ENCODE data around the gene STOX2. TPM values are rescaled to one million over a fixed set of nuclear protein-coding genes. Genes with fewer than 3 reads are reported as not detected.

Gene STOX2
- total RNA-seq, 1 experiment from 2014 or later: not detected

DNA sequence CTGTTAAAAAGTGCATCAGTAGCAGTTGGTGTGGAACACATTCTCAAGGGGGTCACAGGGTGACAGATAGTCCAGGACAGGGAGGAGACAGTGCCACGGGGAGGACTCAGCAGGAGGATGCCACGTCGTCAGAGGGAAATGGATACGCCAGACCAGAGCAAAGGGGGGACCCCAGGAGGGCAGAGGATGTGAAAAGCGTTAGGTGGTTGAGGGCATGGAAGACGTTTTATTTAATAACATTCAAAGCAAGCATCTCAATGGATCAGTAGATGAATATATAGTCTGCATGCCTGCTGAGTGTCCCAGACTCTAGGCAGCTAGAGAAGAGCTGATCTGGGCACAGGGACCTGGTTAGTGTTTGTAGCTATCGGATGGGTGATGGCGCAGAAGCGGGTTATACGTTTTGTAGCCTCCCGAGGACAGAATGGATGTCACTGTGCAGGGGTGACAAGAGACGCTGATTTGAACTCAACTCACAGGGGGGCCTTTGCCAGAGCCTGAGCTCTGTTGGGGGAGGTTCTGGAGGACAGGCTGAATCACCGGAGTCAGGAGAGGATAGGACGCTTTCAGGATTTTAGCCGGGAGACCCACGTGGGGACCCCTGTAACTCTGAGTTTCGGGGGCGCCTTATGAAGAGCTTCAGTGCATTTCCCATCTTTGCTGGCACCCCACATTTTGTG, 81.3 kb downstream of the STOX2 start:
- DNase-seq (ENCODE audit: low read depth): no peak

DNA sequence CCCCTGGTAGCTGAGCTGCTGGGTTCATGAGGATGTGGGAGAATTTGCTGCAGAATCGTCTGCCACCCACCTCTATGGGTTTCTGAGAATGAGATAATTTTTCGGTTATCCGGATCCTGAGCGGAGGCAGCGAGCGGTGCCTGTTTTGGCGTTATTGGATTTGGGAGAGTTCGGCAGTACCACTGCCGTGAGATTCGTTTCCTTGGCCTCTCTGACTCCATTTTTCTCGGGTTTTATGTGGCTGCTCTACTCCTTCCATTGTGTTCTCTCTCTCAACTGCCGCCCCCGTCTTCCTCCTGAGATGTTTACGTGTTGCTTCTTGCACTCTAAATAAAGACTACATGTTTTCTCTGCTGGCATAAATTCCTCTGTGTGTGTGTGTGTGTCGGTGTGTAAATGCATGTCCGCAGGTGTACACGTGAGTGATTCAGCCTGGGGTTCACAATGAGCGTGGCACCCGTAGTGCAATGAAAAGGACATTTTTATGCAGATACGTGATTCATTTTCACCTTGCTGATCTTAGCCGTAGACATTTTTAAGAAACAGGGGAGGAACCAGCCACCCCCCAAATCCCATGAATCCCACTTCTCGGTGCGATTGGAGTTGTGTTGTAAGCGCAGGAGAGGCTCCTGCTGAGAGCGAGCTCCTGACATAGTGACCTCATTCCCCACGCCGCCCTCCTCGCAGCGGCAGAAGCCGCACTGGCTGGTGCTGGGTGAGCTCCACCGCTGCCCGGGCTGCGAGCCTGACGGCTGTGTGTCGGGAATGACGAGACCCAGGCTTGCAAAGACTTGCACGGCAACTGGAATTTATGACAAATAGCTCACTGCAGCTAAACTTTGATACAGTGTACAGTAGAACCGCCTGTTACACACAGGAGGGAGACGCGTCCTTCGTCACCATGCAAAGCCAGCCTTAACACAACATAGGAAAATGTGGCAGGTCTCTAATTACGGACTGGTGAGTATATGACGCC, 82.2 kb downstream of the STOX2 start:
- peak; percentile 41 for DNase-seq (ENCODE audit: low read depth)

- DNase-seq (ENCODE audit: low read depth): peak; percentile 77
Measured at GRCh38 chr4:183987987-183988392, 82.9 kb downstream of the STOX2 start.

- no peak for DNase-seq (ENCODE audit: low read depth)
Measured at GRCh38 chr4:183988874-183989273, 83.8 kb downstream of the STOX2 start.

GRCh38 chr4:183989461-183989860, 84.4 kb downstream of the STOX2 start:
- DNase-seq (ENCODE audit: low read depth): no peak

DNA sequence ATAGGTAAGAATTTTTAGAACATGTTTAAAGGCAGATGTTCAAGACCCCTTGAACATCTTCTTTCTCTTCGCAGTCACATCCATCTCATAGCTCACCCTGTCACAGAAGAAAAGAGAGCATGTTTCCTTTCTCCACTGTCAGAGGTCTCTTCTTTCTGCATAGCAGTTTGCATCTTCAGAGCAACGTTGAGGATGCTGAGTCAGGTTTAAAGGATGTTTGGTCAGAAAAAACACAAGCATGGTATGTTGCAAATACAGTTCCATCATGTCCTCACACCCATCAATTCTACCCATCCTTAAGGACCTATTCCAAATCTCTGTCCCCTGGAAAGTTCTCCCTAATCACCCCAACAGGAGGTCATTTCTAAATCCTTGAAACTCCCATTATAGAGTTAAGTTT, 84.8 kb downstream of the STOX2 start:
- DNase-seq (ENCODE audit: low read depth): no peak

GRCh38 chr4:183993676-183994075, 88.6 kb downstream of the STOX2 start:
- no peak for DNase-seq (ENCODE audit: low read depth)

- no peak for DNase-seq (ENCODE audit: low read depth)
Measured at GRCh38 chr4:183995570-183995969, 90.5 kb downstream of the STOX2 start.

- DNase-seq (ENCODE audit: low read depth): no peak
Measured at GRCh38 chr4:183996868-183997267, 91.8 kb downstream of the STOX2 start.

DNA sequence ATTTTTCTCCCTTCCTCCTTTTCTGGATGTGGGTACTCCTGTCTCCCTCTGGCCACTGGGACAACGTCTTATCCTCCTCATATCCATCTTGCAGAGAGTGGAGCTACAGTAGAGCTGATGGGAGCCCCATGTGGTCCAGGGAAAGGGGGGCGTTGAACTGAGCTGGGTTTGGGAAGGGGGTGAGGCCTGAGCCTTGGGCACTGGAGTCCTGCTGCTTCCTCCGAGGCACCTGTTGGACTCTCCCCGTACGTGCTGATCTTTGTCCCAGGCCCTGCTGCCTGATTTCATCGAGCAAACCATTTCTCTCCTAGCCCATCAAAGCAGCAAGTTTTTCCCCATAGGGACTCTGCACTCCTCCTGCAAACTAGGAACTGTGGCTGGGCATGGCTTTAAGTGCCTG, 94.3 kb downstream of the STOX2 start:
- no peak for DNase-seq (ENCODE audit: low read depth)

GRCh38 chr4:184000457-184001396, 95.6 kb downstream of the STOX2 start:
- no peak for DNase-seq (ENCODE audit: low read depth)

- DNase-seq (ENCODE audit: low read depth): no peak
Measured at GRCh38 chr4:184003433-184003832, 98.3 kb downstream of the STOX2 start.

GRCh38 chr4:184007891-184008290, 102.8 kb downstream of the STOX2 start:
- peak; percentile 28 for DNase-seq (ENCODE audit: low read depth)

DNA sequence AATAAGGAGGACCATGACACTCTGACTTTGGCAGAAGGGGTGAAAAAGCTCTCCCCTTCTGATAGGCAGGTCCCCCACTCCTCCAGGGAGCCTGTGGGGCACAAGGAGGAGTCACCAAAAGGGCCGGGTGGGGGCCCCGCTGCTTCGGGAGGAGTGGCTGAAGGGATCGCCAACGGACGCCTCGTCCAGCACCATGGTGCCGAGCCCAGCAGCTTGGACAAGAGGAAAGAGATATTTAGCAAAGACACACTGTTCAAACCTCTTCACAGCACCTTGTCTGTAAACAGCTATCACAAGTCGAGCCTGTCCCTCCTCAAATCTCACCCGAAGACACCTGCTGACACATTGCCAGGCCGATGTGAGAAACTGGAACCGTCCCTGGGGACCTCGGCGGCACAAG, 105.6 kb downstream of the STOX2 start:
- DNase-seq (ENCODE audit: low read depth): no peak

GRCh38 chr4:184011826-184012380, 106.8 kb downstream of the STOX2 start:
- DNase-seq (ENCODE audit: low read depth): no peak

- no peak for DNase-seq (ENCODE audit: low read depth)
Measured at GRCh38 chr4:184012937-184013336, 107.8 kb downstream of the STOX2 start.

- DNase-seq (ENCODE audit: low read depth): no peak
Measured at GRCh38 chr4:184014301-184014700, 109.2 kb downstream of the STOX2 start.

DNA sequence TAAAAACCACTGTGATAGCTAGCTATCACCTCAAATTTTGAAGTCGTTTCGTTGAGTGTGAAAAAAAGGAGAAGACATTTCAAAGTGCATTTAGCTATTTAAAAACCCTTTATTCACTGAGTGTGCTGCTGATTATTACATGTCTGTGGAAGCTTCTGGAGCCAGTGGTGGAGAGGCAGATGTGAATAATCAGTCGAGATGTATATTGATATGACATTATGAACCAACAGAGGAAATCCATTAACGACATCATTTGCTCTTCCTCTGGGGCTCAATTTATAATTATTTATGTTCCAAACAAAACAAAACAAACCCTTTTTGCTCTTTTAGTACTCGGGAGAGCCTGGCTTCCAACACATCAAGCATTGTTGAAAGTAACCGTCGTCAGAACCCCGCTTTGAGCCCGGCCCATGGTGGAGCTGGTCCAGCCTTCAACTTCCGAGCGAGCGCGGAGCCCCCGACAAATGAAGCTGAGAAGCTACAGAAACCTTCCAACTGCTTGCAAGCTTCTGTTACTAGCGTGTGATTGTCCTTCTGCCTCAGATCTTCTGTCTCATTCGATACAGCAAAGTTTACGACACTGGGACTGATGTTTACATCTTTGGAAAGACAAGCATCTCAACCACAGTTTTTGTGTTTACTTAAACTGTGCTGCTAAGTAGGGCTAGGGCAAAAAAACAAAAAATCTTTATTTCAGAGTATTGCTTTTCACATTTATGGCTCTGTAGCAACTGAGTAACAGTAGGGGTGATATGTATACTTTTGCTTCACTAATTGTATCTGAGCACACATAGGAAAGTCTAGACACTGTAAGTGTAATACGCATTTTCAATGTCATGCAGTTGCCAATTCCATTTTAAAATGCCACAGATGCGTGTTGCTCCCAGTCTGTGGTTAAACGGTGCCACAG, 111.9 kb downstream of the STOX2 start:
- no peak for DNase-seq (ENCODE audit: low read depth)

- DNase-seq (ENCODE audit: low read depth): no peak
Measured at GRCh38 chr4:184019076-184019475, 114.0 kb downstream of the STOX2 start.
